ENCODE measurements around the gene ZNF185.
"Not testable (repeated sequence)": the region's sequence is repeated elsewhere in the genome, so short reads cannot be mapped to it uniquely, and the experiment has no call there.

Gene ZNF185

GRCh38 chrX:152895724-152896420, 2.0 kb upstream of the ZNF185 start:
- no peak for DNase-seq

- DNase-seq: no peak
These were observed 1.4 kb upstream of the ZNF185 start for GRCh38 chrX:152896450-152896849.

GRCh38 chrX:152898442-152898841, 575 bp downstream of the ZNF185 start:
- DNase-seq: no peak

GRCh38 chrX:152899111-152899873, 1.4 kb downstream of the ZNF185 start:
- no peak for DNase-seq

- no peak for DNase-seq
These were observed 2.2 kb downstream of the ZNF185 start for GRCh38 chrX:152899874-152900719.

GRCh38 chrX:152900937-152901445, 3.1 kb downstream of the ZNF185 start:
- DNase-seq: no peak

- no peak for DNase-seq
These were observed 4.1 kb downstream of the ZNF185 start for GRCh38 chrX:152901816-152902501.

GRCh38 chrX:152902502-152902820, 4.6 kb downstream of the ZNF185 start:
- no peak for DNase-seq

- DNase-seq: no peak
These were observed 5.7 kb downstream of the ZNF185 start for GRCh38 chrX:152903589-152903988.

- peak; percentile 34 for DNase-seq
These were observed 6.5 kb downstream of the ZNF185 start for GRCh38 chrX:152904151-152905080.

- DNase-seq: no peak
These were observed 7.2 kb downstream of the ZNF185 start for GRCh38 chrX:152905081-152905420.

GRCh38 chrX:152907084-152907651, 9.3 kb downstream of the ZNF185 start:
- no peak for DNase-seq

GRCh38 chrX:152908486-152908885, 10.6 kb downstream of the ZNF185 start:
- DNase-seq: no peak

GRCh38 chrX:152910018-152910417, 12.2 kb downstream of the ZNF185 start:
- DNase-seq: not testable (repeated sequence)

GRCh38 chrX:152912106-152912505, 14.2 kb downstream of the ZNF185 start:
- DNase-seq: no peak

GRCh38 chrX:152912641-152913040, 14.8 kb downstream of the ZNF185 start:
- DNase-seq: no peak

GRCh38 chrX:152913346-152913745, 15.5 kb downstream of the ZNF185 start:
- DNase-seq: no peak

- DNase-seq: no peak
These were observed 16.0 kb downstream of the ZNF185 start for GRCh38 chrX:152913910-152914309.

GRCh38 chrX:152915541-152916241, 17.8 kb downstream of the ZNF185 start:
- no peak for DNase-seq

GRCh38 chrX:152917656-152918579, 20.1 kb downstream of the ZNF185 start:
- no peak for DNase-seq

Data from stimulated activated CD4-positive, alpha-beta T cell treated with anti-CD3 and anti-CD28 coated beads, Interleukin-4, amount 100 ng/mL, for 1 hour (primary cell).